Tibial nerve (tissue), 4 donors: Measurements from ENCODE around the gene NLN. TPM values are rescaled to one million over a fixed set of nuclear protein-coding genes. Genes with fewer than 3 reads are reported as not detected.
"Not testable (repeated sequence)": the region's sequence is repeated elsewhere in the genome, so short reads cannot be mapped to it uniquely, and the experiment has no call there.

Experiments
- DNase-seq, 2 donors: peaks; one replicate each; pipeline ENCODE4 v3.0.0-alpha.2; 2019; ENCODE audit warnings: low spot score in 2 of 2
- H3K27ac ChIP-seq, 4 donors: fragments of 200-600 bp; sonication (generic) in 3 of 4; one replicate each; pipeline ENCODE4 v1.5.1; 2017 to 2019; ENCODE audit warnings: mild to moderate bottlenecking in 1 of 4
- H3K27me3 ChIP-seq, 2 donors: fragments of 200-600 bp; sonication (generic) in 1 of 2; one replicate each; pipeline versions ENCODE4 v1.5.1 to v1.6.0; 2017 to 2019
- H3K36me3 ChIP-seq, 3 donors: fragments of 200-600 bp; sonication (generic); one replicate each; pipeline ENCODE4 v1.5.1; 2018 to 2019
- H3K4me1 ChIP-seq, 4 donors: fragments of 200-600 bp; sonication (generic) in 3 of 4; one replicate each; pipeline ENCODE4 v1.5.1; 2017 to 2019
- H3K4me3 ChIP-seq, 4 donors: fragments of 200-600 bp; sonication (generic) in 3 of 4; one replicate each; pipeline ENCODE4 v1.5.1; 2017 to 2019; ENCODE audit warnings: mild to moderate bottlenecking in 1 of 4, moderate library complexity in 1 of 4
- H3K9me3 ChIP-seq, 4 donors: fragments of 200-600 bp; sonication (generic) in 3 of 4; one replicate each; pipeline ENCODE4 v1.5.1; 2017 to 2019
- CTCF ChIP-seq, 5 experiments: fragments of 200-600 bp in 3 of 5; fragments of 450-650 bp in 2 of 5; sonication (generic) in 3 of 5; IDR thresholded peaks; one replicate each; pipeline ENCODE4 v1.5.1; 2016 to 2019; ENCODE audit warnings: antibody characterized with exemption in 5 of 5, mild to moderate bottlenecking in 3 of 5, moderate library complexity in 2 of 5
- EP300 ChIP-seq, 2 donors: sonication (generic); formaldehyde crosslinking; IDR thresholded peaks; one replicate each; pipeline ENCODE4 v1.6.1; 2017; ENCODE audit warnings: antibody characterized with exemption in 2 of 2, mild to moderate bottlenecking in 1 of 2
- POLR2A ChIP-seq, 2 donors: fragments of 450-650 bp; IDR thresholded peaks; one replicate each; pipeline ENCODE4 v1.6.1; 2017; ENCODE audit warnings: antibody characterized with exemption in 2 of 2, mild to moderate bottlenecking in 2 of 2, moderate library complexity in 2 of 2
- WGBS, 2 donors: methylation state at CpG; one replicate each; pipeline ENCODE4 v1.1.5; 2018; 5-methylcytosine and 5-hydroxymethylcytosine counted together
- total RNA-seq, 4 donors: library from RNA; depleted of rRNA; stranded (reverse); fragments of >200 nt; gene quantifications; one replicate each; pipeline ENCODE4 v1.1.0, GENCODE V29; 2016

The NLN gene
- total RNA-seq, 4 donors from 2014 or later = 10.9 to 28.6 (median 19.2) TPM

- Histone ChIP-seq H3K36me3 (no peaks in the 10 kb centered on the region), H3K4me3 (no peak overlapping the region), H3K9me3 (no peaks in the 10 kb centered on the region), H3K27me3 (no peaks in the 10 kb centered on the region), H3K4me1 (peaks cover 0 to 25% (median 7%) of the 10 kb centered on the region in 4 donors), H3K27ac (no peak overlapping the region)
- WGBS, 2 donors = 85 to 87% methylated on average over 5 of the region's 5 CpGs
- no peak for TF ChIP-seq POLR2A (IDR thresholded peaks at IDR 0.05)
- no peak for TF ChIP-seq EP300 (IDR thresholded peaks at IDR 0.05)
- no peak for DNase-seq
These were observed 111.8 kb downstream of the NLN start for GRCh38 chr5:65833780-65834179.

GRCh38 chr5:65834306-65834705 lies 112.3 kb downstream of the NLN start:
- TF ChIP-seq CTCF (IDR thresholded peaks at IDR 0.05) = no peak
- no peak for TF ChIP-seq POLR2A (IDR thresholded peaks at IDR 0.05)
- TF ChIP-seq EP300 (IDR thresholded peaks at IDR 0.05) = no peak
- no peak for DNase-seq
- no peaks in the 10 kb centered on the region for H3K27me3 ChIP-seq
- WGBS, 2 donors = 53 to 59% methylated on average over 1 of the region's 1 CpG
- H3K4me3 ChIP-seq = no peak overlapping the region
- H3K9me3 ChIP-seq = no peaks in the 10 kb centered on the region
- H3K36me3 ChIP-seq = no peaks in the 10 kb centered on the region
- peaks cover 0 to 21% (median 6%) of the 10 kb centered on the region in 4 donors for H3K4me1 ChIP-seq
- H3K27ac ChIP-seq = no peak overlapping the region

- Histone ChIP-seq H3K4me1 (peaks cover 0 to 13% (median 6%) of the 10 kb centered on the region in 4 donors), H3K27me3 (no peaks in the 10 kb centered on the region), H3K4me3 (no peak overlapping the region), H3K36me3 (no peaks in the 10 kb centered on the region), H3K27ac (no peak overlapping the region), H3K9me3 (no peaks in the 10 kb centered on the region)
- no peak for DNase-seq
- TF ChIP-seq POLR2A (IDR thresholded peaks at IDR 0.05) = no peak
- WGBS, 2 donors = 54 to 69% methylated on average over 2 of the region's 2 CpGs
These were observed 113.2 kb downstream of the NLN start for GRCh38 chr5:65835191-65835590.

GRCh38 chr5:65837139-65837538 lies 115.1 kb downstream of the NLN start:
- no peaks in the 10 kb centered on the region for H3K27me3 ChIP-seq
- no peaks in the 10 kb centered on the region for H3K4me1 ChIP-seq
- no peaks in the 10 kb centered on the region for H3K9me3 ChIP-seq
- H3K36me3 ChIP-seq = no peaks in the 10 kb centered on the region
- no peak for TF ChIP-seq CTCF (IDR thresholded peaks at IDR 0.05)
- TF ChIP-seq POLR2A (IDR thresholded peaks at IDR 0.05) = no peak
- TF ChIP-seq EP300 (IDR thresholded peaks at IDR 0.05) = no peak
- H3K27ac ChIP-seq = no peak overlapping the region
- no peak for DNase-seq
- H3K4me3 ChIP-seq = no peak overlapping the region

GRCh38 chr5:65839170-65839569 lies 117.2 kb downstream of the NLN start:
- DNase-seq, H3K9me3 ChIP-seq, H3K4me3 ChIP-seq, H3K36me3 ChIP-seq, H3K27ac ChIP-seq, H3K27me3 ChIP-seq, H3K4me1 ChIP-seq: not testable (repeated sequence)

GRCh38 chr5:65840071-65840470 lies 118.1 kb downstream of the NLN start:
- Histone ChIP-seq H3K27me3 (no peaks in the 10 kb centered on the region), H3K4me1 (no peaks in the 10 kb centered on the region), H3K9me3 (no peaks in the 10 kb centered on the region), H3K4me3 (no peak overlapping the region), H3K27ac (no peak overlapping the region), H3K36me3 (no peaks in the 10 kb centered on the region)
- WGBS, 2 donors = 60 to 65% methylated on average over 3 of the region's 3 CpGs
- DNase-seq = no peak
- TF ChIP-seq EP300 (IDR thresholded peaks at IDR 0.05) (no peak), CTCF (IDR thresholded peaks at IDR 0.05) (no peak), POLR2A (IDR thresholded peaks at IDR 0.05) (no peak)

GRCh38 chr5:65844763-65845162 lies 122.8 kb downstream of the NLN start:
- WGBS, 2 donors = 91 to 92% methylated on average over 4 of the region's 4 CpGs
- H3K4me3 ChIP-seq, H3K4me1 ChIP-seq, H3K36me3 ChIP-seq, H3K9me3 ChIP-seq, H3K27ac ChIP-seq, DNase-seq, H3K27me3 ChIP-seq: not testable (repeated sequence)
